ENCODE measurements around the gene PSENEN. TPM values are rescaled to one million over a fixed set of nuclear protein-coding genes. Genes with fewer than 3 reads are reported as not detected.
A peak's percentile ranks its signal among the peaks of the same experiment; 100 is the strongest.

The PSENEN gene
- total and polyA plus RNA-seq, 2 experiments from 2014 or later: 20.6 to 175 TPM

GRCh38 chr19:35702223-35703012 lies 43.0 kb upstream of the PSENEN start:
- peaks cover 31% of the 10 kb centered on the region for H3K27me3 Mint-ChIP-seq (ENCODE audit: insufficient read depth, low read depth, poor library complexity)
- H3K79me2 ChIP-seq (replicated peaks; ENCODE audit: insufficient read depth): no peaks in the 10 kb centered on the region
- H3K36me3 ChIP-seq (ENCODE audit: insufficient read depth): no peaks in the 10 kb centered on the region
- peaks cover 6% of the 10 kb centered on the region; the same call in 2 of the 3 replicates for H3K9me3 Mint-ChIP-seq
- H3K27ac Mint-ChIP-seq: peak overlapping the region; percentile 93
- peak; percentile 70 for TF ChIP-seq CREB1 (CRISPR knock-in tag; IDR thresholded peaks at IDR 0.05; ENCODE audit: low read depth)
- no peak for TF ChIP-seq JUNB (IDR thresholded peaks at IDR 0.05; ENCODE audit: unreplicated experiment)
- no peak for TF ChIP-seq ZNF462 (CRISPR knock-in tag; IDR thresholded peaks at IDR 0.05)
- peak; percentile 75 for TF ChIP-seq POLR2AphosphoS5 (IDR thresholded peaks at IDR 0.05; ENCODE audit: low read depth)
- H3K4me2 ChIP-seq: peak overlapping the region; percentile 83
- peaks cover 2% of the 10 kb centered on the region; the same call in 1 of the 3 replicates for H3K4me1 Mint-ChIP-seq
- DNase-seq (ENCODE audit: low spot score) (peak; percentile 100), ATAC-seq (peak; percentile 94)
- peaks cover 24% of the 10 kb centered on the region for H3K27me3 ChIP-seq (ENCODE audit: insufficient read depth)
- H3F3A ChIP-seq (replicated peaks; ENCODE audit: low read depth): no peaks in the 10 kb centered on the region
- H3K9me2 ChIP-seq (ENCODE audit: insufficient read depth): no peaks in the 10 kb centered on the region
- peak overlapping the region; percentile 82 for H3K4me3 Mint-ChIP-seq
- H3K4me1 ChIP-seq (ENCODE audit: insufficient read depth): peaks cover 8% of the 10 kb centered on the region; the same call in 1 of the 2 replicates
- peak overlapping the region; percentile 96 for H2AFZ ChIP-seq
- peak overlapping the region; percentile 75 for H3K4me3 ChIP-seq
- no peaks in the 10 kb centered on the region for H3K36me3 Mint-ChIP-seq (ENCODE audit: low read depth)
- no peak overlapping the region for H3K27ac ChIP-seq (ENCODE audit: low read depth)
- no peaks in the 10 kb centered on the region for H4K20me1 ChIP-seq (replicated peaks; ENCODE audit: insufficient read depth)

- H3K36me3 Mint-ChIP-seq (ENCODE audit: low read depth): no peaks in the 10 kb centered on the region
- Histone ChIP-seq H3K4me2 (peak overlapping the region; percentile 83), H3K27ac (ENCODE audit: low read depth) (no peak overlapping the region), H3K9me2 (ENCODE audit: insufficient read depth) (no peaks in the 10 kb centered on the region), H3K36me3 (ENCODE audit: insufficient read depth) (no peaks in the 10 kb centered on the region), H3K4me3 (peak overlapping the region; percentile 75), H3K27me3 (ENCODE audit: insufficient read depth) (peaks cover 24% of the 10 kb centered on the region), H3F3A (replicated peaks; ENCODE audit: low read depth) (no peaks in the 10 kb centered on the region), H4K20me1 (replicated peaks; ENCODE audit: insufficient read depth) (no peaks in the 10 kb centered on the region), H3K4me1 (ENCODE audit: insufficient read depth) (peaks cover 8% of the 10 kb centered on the region; the same call in 1 of the 2 replicates), H3K79me2 (replicated peaks; ENCODE audit: insufficient read depth) (no peaks in the 10 kb centered on the region), H2AFZ (no peak overlapping the region; the same call in 1 of the 2 replicates)
- no peak overlapping the region; the same call in 2 of the 3 replicates for H3K4me3 Mint-ChIP-seq
- H3K27ac Mint-ChIP-seq: no peak overlapping the region
- ATAC-seq (peak; percentile 47), DNase-seq (ENCODE audit: low spot score) (peak; percentile 65)
- H3K27me3 Mint-ChIP-seq (ENCODE audit: insufficient read depth, low read depth, poor library complexity): peaks cover 31% of the 10 kb centered on the region
- H3K4me1 Mint-ChIP-seq: peaks cover 2% of the 10 kb centered on the region; the same call in 1 of the 3 replicates
- peaks cover 6% of the 10 kb centered on the region; the same call in 2 of the 3 replicates for H3K9me3 Mint-ChIP-seq
- no peak for TF ChIP-seq EZH2 (IDR thresholded peaks at IDR 0.05; ENCODE audit: low read depth, unreplicated experiment)
These were observed 42.1 kb upstream of the PSENEN start for GRCh38 chr19:35703343-35703742.

All from GM23338 (cell line).